Measurements from ENCODE around the gene AFAP1.

AFAP1 gene

GRCh38 chr4:7714176-7714575 is 225.5 kb downstream of the AFAP1 start:
- H3K4me3 ChIP-seq (ENCODE audit: low read depth, low read length) = no peak overlapping the region
- DNase-seq (ENCODE audit: low read depth) = no peak
- no peak for TF ChIP-seq CTCF (IDR thresholded peaks at IDR 0.05; ENCODE audit: insufficient read depth, low read depth, low read length, missing control alignments)

- no peak overlapping the region for H3K4me3 ChIP-seq (ENCODE audit: low read depth, low read length)
- no peak for TF ChIP-seq CTCF (IDR thresholded peaks at IDR 0.05; ENCODE audit: insufficient read depth, low read depth, low read length, missing control alignments)
- no peak for DNase-seq (ENCODE audit: low read depth)
These were observed 225.9 kb downstream of the AFAP1 start for GRCh38 chr4:7713757-7714156.

GRCh38 chr4:7712021-7712671 is 227.5 kb downstream of the AFAP1 start:
- no peak overlapping the region for H3K4me3 ChIP-seq (ENCODE audit: low read depth, low read length)
- DNase-seq (ENCODE audit: low read depth) = no peak
- no peak for TF ChIP-seq CTCF (IDR thresholded peaks at IDR 0.05; ENCODE audit: insufficient read depth, low read depth, low read length, missing control alignments)

DNA sequence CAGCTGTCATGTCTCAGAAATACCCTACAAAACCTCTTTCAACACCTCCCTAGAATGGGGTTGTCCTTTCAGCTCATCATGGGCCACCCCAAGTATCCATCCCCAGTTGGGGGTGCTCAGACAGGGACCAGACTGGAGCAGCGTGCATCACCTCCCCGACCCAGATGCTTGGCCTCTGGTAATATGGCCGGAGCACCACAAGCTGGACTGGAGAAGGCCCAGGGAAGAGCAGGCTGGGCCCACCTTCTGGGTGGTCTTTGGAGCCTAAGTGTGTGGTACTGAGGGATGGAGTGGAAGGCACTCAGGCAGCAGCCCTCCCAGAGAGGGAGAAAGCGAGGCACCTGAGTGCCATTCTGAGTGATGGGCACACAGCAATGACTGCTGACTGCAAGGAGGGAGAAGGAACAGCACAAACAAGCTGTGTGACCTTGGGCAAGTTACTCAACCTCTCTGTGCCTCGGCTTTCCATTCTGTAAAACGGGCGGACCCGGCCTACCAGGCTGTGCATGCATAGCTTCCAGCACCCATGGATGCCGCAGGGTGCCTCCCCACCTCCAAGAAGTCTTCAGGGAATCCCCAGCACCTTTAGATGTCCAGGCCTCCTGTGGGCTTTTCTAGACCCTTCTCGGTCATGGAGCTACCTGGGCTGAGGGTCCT is 228.2 kb downstream of the AFAP1 start:
- no peak for DNase-seq (ENCODE audit: low read depth)
- no peak overlapping the region for H3K4me3 ChIP-seq (ENCODE audit: low read depth, low read length)
- no peak for TF ChIP-seq CTCF (IDR thresholded peaks at IDR 0.05; ENCODE audit: insufficient read depth, low read depth, low read length, missing control alignments)

GRCh38 chr4:7710576-7711306 is 228.9 kb downstream of the AFAP1 start:
- DNase-seq (ENCODE audit: low read depth) = no peak
- no peak overlapping the region for H3K4me3 ChIP-seq (ENCODE audit: low read depth, low read length)
- TF ChIP-seq CTCF (IDR thresholded peaks at IDR 0.05; ENCODE audit: insufficient read depth, low read depth, low read length, missing control alignments) = no peak

DNA sequence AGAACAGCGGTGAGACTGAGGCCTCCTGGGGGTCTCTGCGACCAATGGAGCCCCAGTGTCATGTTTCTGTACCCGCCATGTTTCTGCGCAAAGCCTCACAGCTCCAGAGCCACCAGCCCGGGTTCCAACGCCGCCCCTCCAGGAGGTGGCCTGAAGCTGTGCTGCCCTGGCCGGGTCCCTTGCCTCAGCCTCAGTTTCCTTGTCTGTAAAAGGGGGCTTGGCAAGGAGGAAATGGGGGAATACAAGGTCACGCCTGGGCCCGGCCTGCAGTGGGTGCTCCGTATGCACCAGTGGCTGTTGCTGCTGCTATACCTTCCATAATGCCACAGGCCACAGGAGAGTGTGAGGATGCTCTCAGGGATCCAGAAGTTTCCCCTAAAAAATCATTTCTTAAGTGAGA is 229.5 kb downstream of the AFAP1 start:
- no peak for DNase-seq (ENCODE audit: low read depth)
- no peak overlapping the region for H3K4me3 ChIP-seq (ENCODE audit: low read depth, low read length)
- no peak for TF ChIP-seq CTCF (IDR thresholded peaks at IDR 0.05; ENCODE audit: insufficient read depth, low read depth, low read length, missing control alignments)
